Stromal cell of bone marrow (primary cell): Measurements from ENCODE around the gene NKD1.
"Not testable (repeated sequence)": the region's sequence is repeated elsewhere in the genome, so short reads cannot be mapped to it uniquely, and the experiment has no call there.

Experiments
- DNase-seq: peaks from one replicate; pipeline ENCODE4 v3.0.0-alpha.2; 2012; ENCODE audit warnings: low read depth

NKD1 gene

GRCh38 chr16:50559804-50560514 lies 11.8 kb downstream of the NKD1 start:
- no peak for DNase-seq

GRCh38 chr16:50560903-50561863 lies 13.0 kb downstream of the NKD1 start:
- DNase-seq = no peak

GRCh38 chr16:50562657-50563056 lies 14.5 kb downstream of the NKD1 start:
- DNase-seq = no peak

GRCh38 chr16:50563989-50564388 lies 15.8 kb downstream of the NKD1 start:
- no peak for DNase-seq

GRCh38 chr16:50565428-50565827 lies 17.2 kb downstream of the NKD1 start:
- no peak for DNase-seq

- no peak for DNase-seq
Observed at GRCh38 chr16:50566014-50566962, 18.1 kb downstream of the NKD1 start.

- DNase-seq = no peak
Observed at GRCh38 chr16:50567651-50568050, 19.5 kb downstream of the NKD1 start.

GRCh38 chr16:50568187-50568815 lies 20.1 kb downstream of the NKD1 start:
- DNase-seq = no peak

GRCh38 chr16:50570354-50570753 lies 22.2 kb downstream of the NKD1 start:
- DNase-seq = no peak

- no peak for DNase-seq
Observed at GRCh38 chr16:50570808-50571598, 22.8 kb downstream of the NKD1 start.

GRCh38 chr16:50571786-50572185 lies 23.6 kb downstream of the NKD1 start:
- DNase-seq = no peak

- no peak for DNase-seq
Observed at GRCh38 chr16:50572700-50573099, 24.5 kb downstream of the NKD1 start.

- no peak for DNase-seq
Observed at GRCh38 chr16:50573279-50573678, 25.1 kb downstream of the NKD1 start.

GRCh38 chr16:50573947-50574744 lies 25.9 kb downstream of the NKD1 start:
- no peak for DNase-seq

- no peak for DNase-seq
Observed at GRCh38 chr16:50574745-50575136, 26.5 kb downstream of the NKD1 start.

- no peak for DNase-seq
Observed at GRCh38 chr16:50575743-50576142, 27.5 kb downstream of the NKD1 start.

GRCh38 chr16:50576403-50577113 lies 28.4 kb downstream of the NKD1 start:
- no peak for DNase-seq

- no peak for DNase-seq
Observed at GRCh38 chr16:50578137-50578536, 29.9 kb downstream of the NKD1 start.

- DNase-seq = not testable (repeated sequence)
Observed at GRCh38 chr16:50579373-50579772, 31.2 kb downstream of the NKD1 start.
